NCI-H524 treated with DMSO at 0.1 percent for 48 hours (cell line): ENCODE results near the gene TBC1D12.

Source experiments
- DNase-seq: peaks from one replicate; lab custom pipeline; 2025; lab: John Stamatoyannopoulos, UW

TBC1D12 gene

GRCh38 chr10:94407668-94408067 is 5.3 kb downstream of the TBC1D12 start:
- no peak for DNase-seq

- DNase-seq, result no peak
These were observed 6.8 kb downstream of the TBC1D12 start for GRCh38 chr10:94409021-94409657.

- DNase-seq, result no peak
These were observed 9.0 kb downstream of the TBC1D12 start for GRCh38 chr10:94411304-94411703.

DNA sequence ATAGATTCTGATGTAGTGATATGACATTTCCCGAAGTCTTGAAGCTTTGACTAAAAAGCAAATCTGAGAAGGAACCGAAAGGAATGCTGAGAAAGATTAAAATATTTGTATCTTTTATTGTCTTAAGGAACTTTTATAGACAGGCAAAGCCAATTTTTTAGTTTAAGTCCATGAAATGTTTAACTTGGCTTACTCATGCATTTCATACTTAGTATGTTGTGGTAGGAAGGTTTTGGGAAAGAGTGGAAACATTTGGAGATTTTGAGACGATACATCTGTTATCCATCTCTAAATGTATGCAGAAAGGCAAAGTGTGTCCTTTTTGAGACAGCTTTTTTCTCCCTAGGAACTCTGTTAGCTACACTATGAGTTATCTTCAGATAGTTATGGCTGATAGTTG is 10.1 kb downstream of the TBC1D12 start:
- DNase-seq, result no peak

DNA sequence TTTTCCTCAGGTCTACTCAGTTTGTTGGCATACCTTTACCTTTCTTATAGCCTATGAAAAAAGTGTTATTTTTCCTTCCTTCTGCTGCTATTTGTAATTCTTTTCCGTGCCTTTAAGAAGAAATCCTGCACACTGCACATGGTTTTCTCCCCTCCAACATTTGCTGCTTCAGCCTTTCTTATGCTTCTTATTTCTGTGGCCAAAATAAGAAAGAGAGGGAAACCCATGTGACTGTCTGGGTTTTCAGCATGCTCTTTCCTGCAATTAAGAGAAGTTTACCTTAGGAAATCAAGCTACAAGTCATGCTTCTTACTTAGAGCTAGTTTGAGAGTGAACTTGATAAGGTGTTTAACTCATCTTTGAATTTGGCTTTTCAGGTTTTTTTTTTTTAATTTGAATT is 11.0 kb downstream of the TBC1D12 start:
- DNase-seq, result no peak

DNA sequence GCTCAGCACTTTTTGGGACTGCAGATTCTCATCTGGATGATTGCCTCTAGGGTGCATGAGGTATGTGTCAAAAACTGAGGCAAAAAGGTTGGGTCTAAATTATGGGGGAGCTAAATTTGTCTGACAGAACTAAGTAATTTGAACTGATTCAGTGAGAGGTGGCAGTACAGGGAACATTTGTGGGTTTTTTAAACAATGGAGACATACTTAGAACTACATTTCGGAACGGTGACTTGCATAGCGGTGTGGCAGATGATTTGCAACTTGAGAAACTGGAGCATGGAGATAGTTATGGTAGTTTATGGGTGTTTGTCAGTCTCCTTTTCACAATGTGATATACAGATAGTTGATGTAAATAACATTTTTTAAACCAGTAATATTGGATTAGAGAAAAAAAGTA is 14.6 kb downstream of the TBC1D12 start:
- DNase-seq, result no peak

DNA sequence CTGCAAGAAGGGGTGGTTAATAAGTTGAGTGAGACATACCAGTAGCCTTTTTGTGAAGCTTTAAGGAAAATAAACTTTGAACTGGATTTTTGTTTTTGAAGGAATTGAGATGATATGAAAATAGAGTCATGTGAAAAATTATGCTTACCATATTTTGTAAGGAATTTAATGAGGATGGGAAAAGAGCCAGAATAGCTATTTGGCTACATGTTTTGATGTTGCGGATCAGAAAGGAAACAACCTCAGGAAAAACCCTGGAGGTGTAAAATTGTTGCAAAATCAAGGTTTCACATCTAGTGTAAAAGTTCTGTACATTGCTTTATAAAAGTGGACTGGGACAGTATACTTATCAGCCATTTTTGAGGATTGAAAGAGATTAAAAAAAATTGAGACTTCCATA is 15.0 kb downstream of the TBC1D12 start:
- DNase-seq, result no peak

DNA sequence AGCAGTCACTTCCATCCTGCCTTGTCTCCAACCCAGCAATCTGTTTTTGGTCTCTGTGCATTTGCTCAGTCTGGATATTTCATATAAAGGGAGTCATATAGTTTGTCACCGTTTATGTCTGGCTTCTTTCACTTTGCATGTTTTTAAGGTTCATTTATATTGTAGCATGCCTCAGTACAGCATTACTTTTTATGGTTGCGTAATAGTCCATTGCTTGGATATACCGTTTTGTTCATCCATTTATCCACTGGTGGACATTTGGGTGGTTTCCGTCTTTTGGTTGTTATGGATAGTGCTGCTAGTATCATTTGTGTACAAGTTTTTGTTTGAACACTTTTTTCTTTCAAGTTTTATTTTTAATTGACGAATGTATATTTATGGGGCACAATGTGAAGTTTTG is 18.2 kb downstream of the TBC1D12 start:
- no peak for DNase-seq

- no peak for DNase-seq
These were observed 18.7 kb downstream of the TBC1D12 start for GRCh38 chr10:94420998-94421528.

DNA sequence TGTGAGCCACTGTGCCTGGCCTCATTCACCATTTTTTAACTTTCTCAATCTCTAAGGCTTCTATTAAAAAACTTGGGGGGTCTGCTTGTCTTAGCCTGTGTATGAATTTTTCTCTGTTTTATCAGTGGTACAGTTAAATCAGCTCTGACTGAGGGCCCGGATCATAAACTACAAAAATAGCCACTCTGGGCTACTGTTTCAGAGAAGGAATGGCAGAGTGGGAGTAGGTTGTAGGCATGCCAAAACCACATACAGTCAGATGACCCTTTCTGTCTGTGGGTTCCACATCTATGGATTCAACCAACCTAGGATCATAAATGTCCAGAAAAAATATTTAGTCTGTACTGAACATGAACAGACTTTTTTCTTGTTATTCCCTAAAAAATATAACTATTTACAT is 21.3 kb downstream of the TBC1D12 start:
- no peak for DNase-seq

DNA sequence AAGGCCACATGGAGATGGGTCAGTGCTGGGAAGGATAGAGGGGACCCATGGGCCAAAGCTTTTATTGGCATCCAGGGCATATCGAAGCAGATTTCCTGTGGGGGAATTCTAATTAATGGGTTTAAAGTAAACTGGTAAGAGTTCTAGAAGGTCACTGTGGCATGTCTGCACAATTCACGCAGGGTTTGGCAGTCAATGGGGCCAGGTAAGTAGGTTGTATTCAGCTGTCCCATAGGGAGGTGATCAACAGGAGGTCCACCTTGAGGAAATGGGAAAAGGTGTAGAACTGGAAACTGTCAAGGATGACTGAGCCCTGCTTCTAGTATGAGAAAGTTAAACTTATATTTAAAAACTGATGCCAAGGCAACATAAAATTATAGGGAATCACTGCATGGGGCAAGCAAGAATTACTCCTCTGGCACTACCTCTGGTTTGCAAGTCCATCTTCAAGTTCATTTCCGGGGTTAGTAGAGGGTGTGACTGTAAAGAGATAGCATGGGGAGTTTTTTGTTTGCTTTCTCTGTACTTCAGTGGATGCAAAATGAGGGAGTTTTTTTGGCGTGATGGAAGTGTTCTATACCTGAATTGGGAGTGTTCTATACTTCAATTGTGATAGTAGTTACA is 22.5 kb downstream of the TBC1D12 start:
- DNase-seq, result no peak

GRCh38 chr10:94425942-94426341 is 23.6 kb downstream of the TBC1D12 start:
- no peak for DNase-seq

GRCh38 chr10:94427166-94427565 is 24.8 kb downstream of the TBC1D12 start:
- no peak for DNase-seq

DNA sequence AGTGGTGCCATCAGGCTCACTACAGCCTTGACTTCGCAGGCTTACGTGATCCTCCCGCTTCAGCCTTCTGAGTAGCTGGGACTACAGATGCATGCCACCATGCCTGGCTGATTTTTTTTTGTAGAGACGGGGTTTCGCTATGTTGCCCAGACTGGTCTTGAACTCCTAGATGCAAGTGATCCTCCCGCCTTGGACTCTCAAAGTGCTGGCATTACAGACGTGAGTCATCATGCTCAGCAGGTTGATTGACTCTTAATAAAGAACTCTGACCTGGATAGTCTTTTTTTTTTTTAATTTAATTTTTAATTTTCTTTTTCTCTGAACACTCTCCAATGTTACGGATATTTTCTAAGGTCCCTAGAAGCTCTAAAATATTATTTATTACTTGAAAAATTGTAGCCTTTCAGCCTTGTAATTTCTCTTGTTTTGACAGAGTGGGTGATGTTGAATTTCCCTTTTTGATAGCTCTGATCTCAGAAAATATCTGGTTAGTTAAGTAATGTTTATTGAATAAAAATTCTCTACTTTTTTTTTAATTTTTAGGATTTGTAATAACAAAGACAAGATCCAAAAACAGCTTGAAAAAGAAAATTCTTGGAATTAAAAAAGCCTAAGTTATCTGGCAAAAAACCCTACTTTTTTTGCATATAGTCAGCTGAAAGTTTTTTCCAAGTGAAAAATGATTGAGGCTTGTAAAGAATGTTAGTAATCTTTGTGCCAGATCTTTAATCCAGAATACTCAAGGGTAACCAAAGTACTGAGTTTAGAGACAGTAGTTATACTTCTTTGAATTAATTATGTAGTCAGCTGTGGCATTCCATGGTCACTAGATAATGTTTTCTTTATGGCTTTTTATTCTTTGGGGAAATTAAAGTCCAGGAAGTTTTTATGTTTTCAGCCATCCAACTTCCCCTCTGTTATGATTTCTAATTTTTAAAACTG is 26.7 kb downstream of the TBC1D12 start:
- no peak for DNase-seq

DNA sequence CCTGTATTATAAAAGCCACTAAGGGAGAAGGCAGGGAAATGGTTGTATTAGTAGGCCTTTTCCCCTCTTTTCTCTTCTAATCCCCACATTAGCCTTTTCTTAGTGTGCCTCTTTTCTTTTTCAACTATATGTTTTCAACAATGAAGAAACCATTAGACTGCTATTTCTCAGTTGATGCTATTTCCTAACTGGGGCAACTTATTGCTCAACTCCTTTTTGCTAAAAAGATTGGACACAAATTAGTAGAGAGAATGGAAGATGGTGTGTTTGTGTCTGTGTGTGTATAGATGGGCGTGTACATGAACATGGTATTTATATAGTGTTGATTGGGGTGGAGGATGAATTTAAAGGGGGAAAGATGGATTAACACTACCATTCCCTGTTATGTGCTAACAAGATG is 28.4 kb downstream of the TBC1D12 start:
- DNase-seq, result no peak

- no peak for DNase-seq
These were observed 30.1 kb downstream of the TBC1D12 start for GRCh38 chr10:94432443-94432842.

DNA sequence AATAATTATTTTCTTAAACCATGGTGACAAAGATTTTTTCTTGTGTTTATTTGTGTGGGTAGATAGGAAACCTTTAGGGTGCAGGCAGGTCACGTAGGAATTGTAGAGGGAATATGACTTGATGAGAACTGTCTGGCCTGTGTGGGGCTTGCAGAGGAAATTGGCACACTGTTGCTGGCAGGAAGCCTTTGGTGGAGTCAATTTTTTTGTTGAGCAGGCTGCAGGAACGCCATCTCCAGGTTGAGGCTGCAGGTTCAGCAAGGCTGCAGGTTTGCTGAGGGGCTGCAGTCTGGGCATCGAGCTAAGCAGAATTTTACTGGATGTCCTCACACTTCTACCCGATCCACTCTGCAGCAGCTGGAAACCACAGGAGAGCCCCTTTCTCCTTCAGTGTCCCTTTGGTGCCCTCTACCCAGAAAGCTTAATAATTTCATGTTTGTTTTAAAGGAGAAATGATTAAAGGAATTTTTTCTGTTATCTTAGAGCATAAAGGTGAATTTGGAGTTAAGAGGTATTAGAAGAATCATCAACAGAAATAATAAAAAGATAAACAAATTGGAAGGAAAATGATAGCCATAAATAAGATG is 37.0 kb downstream of the TBC1D12 start:
- DNase-seq, result no peak

GRCh38 chr10:94440096-94440495 is 37.8 kb downstream of the TBC1D12 start:
- no peak for DNase-seq

GRCh38 chr10:94443047-94443446 is 40.7 kb downstream of the TBC1D12 start:
- DNase-seq, result no peak

- no peak for DNase-seq
These were observed 41.2 kb downstream of the TBC1D12 start for GRCh38 chr10:94443549-94443948.

DNA sequence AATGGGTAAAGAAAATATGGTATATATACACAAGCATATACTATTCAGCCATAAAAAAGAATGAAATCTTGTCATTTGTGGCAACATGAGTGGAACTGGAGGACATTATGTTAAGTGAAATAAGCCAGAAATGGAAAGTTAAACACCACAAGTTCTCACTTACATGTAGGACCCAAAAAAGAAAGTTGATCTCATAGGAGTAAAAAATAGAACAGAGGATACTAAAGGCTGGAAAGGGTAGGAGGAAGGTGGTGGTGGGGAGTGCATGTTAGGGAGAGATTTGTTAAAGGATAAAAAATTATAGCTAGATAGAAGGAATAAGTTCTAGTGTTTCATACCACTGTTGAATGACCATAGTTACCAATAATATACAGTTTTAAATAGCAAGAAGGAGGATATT is 48.4 kb downstream of the TBC1D12 start:
- DNase-seq, result no peak

- DNase-seq, result no peak
These were observed 49.7 kb downstream of the TBC1D12 start for GRCh38 chr10:94451883-94452519.
